ENCODE data around the gene NBPF12.
A peak's percentile ranks its signal among the peaks of the same experiment; 100 is the strongest.
"Not testable (repeated sequence)": the region's sequence is repeated elsewhere in the genome, so short reads cannot be mapped to it uniquely, and the experiment has no call there.

NBPF12 gene

GRCh38 chr1:146987502-146987901 is 49.4 kb downstream of the NBPF12 start:
- not testable (repeated sequence) for DNase-seq

GRCh38 chr1:146989455-146989854 is 51.3 kb downstream of the NBPF12 start:
- not testable (repeated sequence) for DNase-seq

GRCh38 chr1:147008495-147008894 is 70.4 kb downstream of the NBPF12 start:
- DNase-seq, result not testable (repeated sequence)

- not testable (repeated sequence) for DNase-seq
These were observed 88.9 kb downstream of the NBPF12 start for GRCh38 chr1:147026975-147027374.

- DNase-seq, result not testable (repeated sequence)
These were observed 92.0 kb downstream of the NBPF12 start for GRCh38 chr1:147030066-147030653.

- DNase-seq, result no peak
These were observed 101.8 kb downstream of the NBPF12 start for GRCh38 chr1:147039916-147040315.

- DNase-seq, result peak; percentile 20
These were observed 104.8 kb downstream of the NBPF12 start for GRCh38 chr1:147042891-147043290.

GRCh38 chr1:147044511-147044910 is 106.4 kb downstream of the NBPF12 start:
- not testable (repeated sequence) for DNase-seq

Data from CD4-positive, alpha-beta T cell treated with Interleukin-4 for 4 hours (primary cell).